Activated CD4-positive, alpha-beta memory T cell treated with anti-CD3 and anti-CD28 coated beads, Interleukin-2, amount 10 ng/mL, durations not matched to agents 7 days and 5 days (primary cell): ENCODE results near the gene TSHZ2. TPM values are rescaled to one million over a fixed set of nuclear protein-coding genes. Genes with fewer than 3 reads are reported as not detected.

Experiments
- CTCF ChIA-PET: fragments of 350-600 bp; sonication (Branson Sonifier 250); formaldehyde crosslinking; loops from one replicate; lab custom pipeline; 2021; ENCODE audit warnings: antibody characterized with exemption, inconsistent platforms; lab: Charles Lee
- POLR2A ChIA-PET: fragments of 350-600 bp; sonication (Branson Sonifier 250); formaldehyde crosslinking; loops from one replicate; lab custom pipeline; 2021; ENCODE audit warnings: antibody characterized with exemption; lab: Charles Lee
- DNase-seq: peaks from one replicate; pipeline ENCODE4 v3.0.0-alpha.2; 2020
- H3K27ac Mint-ChIP-seq: one replicate; pipeline ENCODE4 v1.8.0; 2021; ENCODE audit warnings: mild to moderate bottlenecking, mixed read lengths
- H3K27me3 Mint-ChIP-seq: one replicate; pipeline ENCODE4 v1.8.0; 2021; ENCODE audit warnings: mixed read lengths
- H3K36me3 Mint-ChIP-seq: one replicate; pipeline ENCODE4 v1.8.0; 2021; ENCODE audit warnings: low read depth, mixed read lengths
- H3K4me1 Mint-ChIP-seq: one replicate; pipeline ENCODE4 v1.8.0; 2021; ENCODE audit warnings: mixed read lengths
- H3K4me3 Mint-ChIP-seq: one replicate; pipeline ENCODE4 v1.8.0; 2021; ENCODE audit warnings: mild to moderate bottlenecking, mixed read lengths
- H3K9me3 Mint-ChIP-seq: one replicate; pipeline ENCODE4 v1.8.0; 2021; ENCODE audit warnings: mixed read lengths
- total RNA-seq, 2 experiments: library from RNA; stranded (reverse); gene quantifications; one replicate each; pipeline ENCODE4 v1.2.3, GENCODE V29; 2021

Gene TSHZ2
- total RNA-seq, 2 experiments from 2014 or later = 5.4 to 7.1 TPM

GRCh38 chr20:53220482-53221307, 248.5 kb downstream of the TSHZ2 start:
- Mint-ChIP-seq H3K36me3 (no peaks in the 10 kb centered on the region), H3K4me3 (no peak overlapping the region), H3K27ac (no peak overlapping the region), H3K9me3 (peaks cover 4% of the 10 kb centered on the region), H3K27me3 (peaks cover 2% of the 10 kb centered on the region), H3K4me1 (peaks cover 18% of the 10 kb centered on the region)
- DNase-seq = no peak
- ChIA-PET POLR2A (interaction anchor here (0.7 kb wide), 1 partner anchor 176 kb away, joined by 3 read pairs; no protein-coding TSS in a partner anchor), CTCF (interaction anchor here (1.4 to 3.2 kb wide), 3 partner anchors 12 to 911 kb away, joined by 3 to 11 read pairs (median 8); no protein-coding TSS in a partner anchor)

DNA sequence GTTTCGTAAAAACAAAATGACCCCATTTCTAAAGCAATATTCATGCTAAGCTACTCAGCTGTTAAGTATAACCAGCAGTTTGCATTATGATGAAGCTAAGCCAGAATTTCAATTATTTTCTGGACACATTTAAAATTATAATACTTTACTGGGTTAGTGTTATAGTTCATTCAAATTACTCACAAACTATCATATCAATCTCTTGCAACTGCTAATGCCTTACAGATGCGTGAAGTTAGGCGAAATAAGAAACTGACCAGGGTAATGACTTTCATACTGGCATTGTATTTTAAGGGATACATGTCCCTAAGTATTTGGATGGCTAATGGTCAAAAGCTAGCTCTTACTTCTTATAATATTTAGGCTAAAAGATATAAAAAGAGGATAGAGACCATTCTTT, 249.6 kb downstream of the TSHZ2 start:
- ChIA-PET CTCF (interaction anchor here (2.2 kb wide), 1 partner anchor 910 kb away, joined by 8 read pairs; no protein-coding TSS in a partner anchor), POLR2A (no interaction called here)
- Mint-ChIP-seq H3K4me3 (no peak overlapping the region), H3K27ac (no peak overlapping the region), H3K27me3 (peaks cover 2% of the 10 kb centered on the region), H3K4me1 (peaks cover 11% of the 10 kb centered on the region), H3K9me3 (peaks cover 4% of the 10 kb centered on the region), H3K36me3 (no peaks in the 10 kb centered on the region)
- no peak for DNase-seq

DNA sequence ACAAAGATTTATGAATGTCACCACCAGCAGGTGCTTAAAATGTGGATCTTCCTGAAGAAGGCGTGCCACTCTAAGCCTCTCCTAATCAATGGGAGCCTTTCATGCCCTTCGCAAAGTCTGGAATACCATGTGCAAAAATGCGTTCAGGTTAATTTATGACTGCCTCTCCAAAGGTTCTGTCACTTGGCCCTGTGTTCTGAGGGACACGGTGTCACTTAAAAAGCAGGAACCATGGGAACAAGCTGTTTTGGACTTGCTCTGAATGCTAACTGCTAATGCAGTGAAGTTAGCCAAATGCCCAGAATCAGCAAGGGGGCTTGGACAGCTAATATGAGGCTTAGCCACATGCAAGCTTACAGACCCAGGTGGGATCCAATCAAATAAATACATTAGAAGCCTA, 250.3 kb downstream of the TSHZ2 start:
- no peak overlapping the region for H3K4me3 Mint-ChIP-seq
- peaks cover 4% of the 10 kb centered on the region for H3K9me3 Mint-ChIP-seq
- peaks cover 2% of the 10 kb centered on the region for H3K27me3 Mint-ChIP-seq
- ChIA-PET POLR2A (interaction anchor here (0.6 kb wide), 1 partner anchor 66 kb away, joined by 3 read pairs; no protein-coding TSS in a partner anchor), CTCF (no interaction called here)
- peaks cover 6% of the 10 kb centered on the region for H3K4me1 Mint-ChIP-seq
- no peak for DNase-seq
- H3K27ac Mint-ChIP-seq = no peak overlapping the region
- no peaks in the 10 kb centered on the region for H3K36me3 Mint-ChIP-seq

DNA sequence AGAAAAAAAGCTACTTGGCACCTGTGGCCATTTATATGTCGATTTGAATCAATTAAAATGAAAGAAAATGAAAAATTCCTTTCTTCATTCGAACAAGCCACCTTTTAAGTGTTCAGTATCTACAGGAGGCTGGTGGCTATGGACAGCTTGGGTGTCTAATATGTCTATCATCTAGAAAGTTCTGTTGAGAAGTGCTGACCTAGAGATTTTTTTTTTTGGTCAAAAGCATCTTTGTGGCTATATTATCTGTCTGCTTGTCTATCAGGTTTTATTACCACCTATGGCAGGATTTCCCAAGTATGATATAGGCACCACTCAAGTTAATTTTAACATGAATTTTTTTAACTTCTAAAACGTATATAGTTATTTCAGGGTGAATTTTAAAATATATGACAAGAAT, 250.8 kb downstream of the TSHZ2 start:
- Mint-ChIP-seq H3K36me3 (no peaks in the 10 kb centered on the region), H3K27ac (no peak overlapping the region), H3K4me1 (peaks cover 6% of the 10 kb centered on the region), H3K9me3 (peaks cover 4% of the 10 kb centered on the region), H3K27me3 (peaks cover 2% of the 10 kb centered on the region), H3K4me3 (no peak overlapping the region)
- CTCF ChIA-PET = interaction anchor here (1.0 kb wide), 1 partner anchor 164 kb away, joined by 3 read pairs; no protein-coding TSS in a partner anchor
- no peak for DNase-seq
- POLR2A ChIA-PET = no interaction called here

GRCh38 chr20:53223626-53224172, 251.5 kb downstream of the TSHZ2 start:
- Mint-ChIP-seq H3K27ac (no peak overlapping the region), H3K36me3 (no peaks in the 10 kb centered on the region), H3K4me3 (no peak overlapping the region), H3K27me3 (peaks cover 2% of the 10 kb centered on the region), H3K4me1 (peaks cover 6% of the 10 kb centered on the region), H3K9me3 (peaks cover 4% of the 10 kb centered on the region)
- ChIA-PET CTCF (interaction anchor here (0.8 to 1.0 kb wide), 2 partner anchors 164 to 296 kb away, joined by 3 read pairs; no protein-coding TSS in a partner anchor), POLR2A (no interaction called here)
- no peak for DNase-seq

DNA sequence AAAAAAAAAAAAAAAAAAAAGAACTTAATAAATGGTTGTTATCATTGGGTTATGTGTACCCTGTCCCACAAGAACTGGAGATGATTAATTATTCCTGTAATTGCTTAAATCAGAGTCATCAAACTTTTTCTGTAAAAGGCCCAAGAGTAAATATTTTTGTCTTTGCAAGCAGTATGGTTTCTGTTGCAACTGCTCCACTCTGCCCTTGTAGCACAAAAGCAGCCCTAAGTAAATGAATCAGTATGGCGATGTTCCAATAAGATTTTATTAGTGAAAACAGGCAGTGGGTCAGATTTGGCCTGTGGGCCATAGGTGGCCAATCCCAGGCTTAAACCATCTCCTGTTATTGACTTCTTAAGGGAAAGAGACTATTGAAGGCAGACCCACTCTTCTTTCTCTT, 252.7 kb downstream of the TSHZ2 start:
- ChIA-PET CTCF (no interaction called here), POLR2A (no interaction called here)
- H3K4me1 Mint-ChIP-seq = peaks cover 6% of the 10 kb centered on the region
- no peak overlapping the region for H3K4me3 Mint-ChIP-seq
- H3K27me3 Mint-ChIP-seq = peaks cover 2% of the 10 kb centered on the region
- H3K9me3 Mint-ChIP-seq = peaks cover 4% of the 10 kb centered on the region
- no peak for DNase-seq
- no peaks in the 10 kb centered on the region for H3K36me3 Mint-ChIP-seq
- H3K27ac Mint-ChIP-seq = no peak overlapping the region

DNA sequence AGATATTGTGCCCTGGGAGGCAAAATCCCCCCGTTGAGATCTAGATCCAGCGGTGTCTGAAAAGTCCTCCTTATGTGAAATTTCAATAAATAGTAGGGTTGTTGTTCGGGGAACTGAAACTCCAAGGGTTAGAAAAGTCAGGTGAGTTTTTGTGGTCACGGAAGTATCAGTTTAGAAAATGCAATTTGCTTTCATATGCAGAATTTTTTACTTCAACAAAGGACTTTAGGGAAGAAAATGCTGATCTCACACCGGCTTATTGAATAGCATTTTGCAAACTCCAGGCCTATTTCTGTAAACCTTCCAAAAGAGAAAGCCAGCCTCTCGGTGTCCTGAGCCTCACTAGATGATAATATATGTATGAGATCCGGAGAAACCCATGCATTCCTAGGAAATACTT, 254.7 kb downstream of the TSHZ2 start:
- H3K27ac Mint-ChIP-seq = no peak overlapping the region
- DNase-seq = no peak
- POLR2A ChIA-PET = no interaction called here
- H3K4me1 Mint-ChIP-seq = peaks cover 2% of the 10 kb centered on the region
- CTCF ChIA-PET = no interaction called here
- H3K36me3 Mint-ChIP-seq = no peaks in the 10 kb centered on the region
- no peaks in the 10 kb centered on the region for H3K9me3 Mint-ChIP-seq
- peaks cover 2% of the 10 kb centered on the region for H3K27me3 Mint-ChIP-seq
- no peak overlapping the region for H3K4me3 Mint-ChIP-seq

DNA sequence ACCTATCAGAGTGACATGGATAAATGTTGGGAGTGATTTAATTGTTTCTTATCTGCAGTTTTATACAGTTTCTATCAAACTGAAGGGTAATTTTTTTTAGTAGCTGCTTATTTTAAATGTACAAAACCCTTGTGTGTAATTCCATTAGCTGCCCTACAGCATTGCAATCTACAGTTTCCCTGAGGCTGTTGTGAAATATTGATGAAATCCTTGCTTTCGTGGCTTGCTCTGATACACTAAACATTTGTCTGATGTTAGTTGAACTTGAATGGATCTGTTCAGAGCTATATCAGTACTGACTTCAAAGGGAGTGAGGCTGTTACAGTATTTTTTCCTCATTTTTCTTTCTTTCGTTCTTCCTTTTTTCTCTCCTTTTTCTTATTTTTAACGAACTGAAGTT, 255.4 kb downstream of the TSHZ2 start:
- no peaks in the 10 kb centered on the region for H3K27me3 Mint-ChIP-seq
- CTCF ChIA-PET = no interaction called here
- H3K36me3 Mint-ChIP-seq = no peaks in the 10 kb centered on the region
- DNase-seq = no peak
- peaks cover 2% of the 10 kb centered on the region for H3K4me1 Mint-ChIP-seq
- POLR2A ChIA-PET = no interaction called here
- H3K27ac Mint-ChIP-seq = no peak overlapping the region
- H3K9me3 Mint-ChIP-seq = no peaks in the 10 kb centered on the region
- no peak overlapping the region for H3K4me3 Mint-ChIP-seq

- H3K4me1 Mint-ChIP-seq = peaks cover 2% of the 10 kb centered on the region
- CTCF ChIA-PET = no interaction called here
- no peak overlapping the region for H3K4me3 Mint-ChIP-seq
- no peak for DNase-seq
- POLR2A ChIA-PET = no interaction called here
- no peaks in the 10 kb centered on the region for H3K27me3 Mint-ChIP-seq
- peaks cover 3% of the 10 kb centered on the region for H3K9me3 Mint-ChIP-seq
- no peak overlapping the region for H3K27ac Mint-ChIP-seq
- H3K36me3 Mint-ChIP-seq = no peaks in the 10 kb centered on the region
Measured at GRCh38 chr20:53231061-53231460, 258.9 kb downstream of the TSHZ2 start.

- Mint-ChIP-seq H3K4me1 (no peaks in the 10 kb centered on the region), H3K9me3 (peaks cover 9% of the 10 kb centered on the region), H3K4me3 (no peak overlapping the region), H3K27ac (no peak overlapping the region), H3K27me3 (no peaks in the 10 kb centered on the region), H3K36me3 (peaks cover 4% of the 10 kb centered on the region)
- ChIA-PET POLR2A (no interaction called here), CTCF (no interaction called here)
- no peak for DNase-seq
Measured at GRCh38 chr20:53237461-53237860, 265.3 kb downstream of the TSHZ2 start.

DNA sequence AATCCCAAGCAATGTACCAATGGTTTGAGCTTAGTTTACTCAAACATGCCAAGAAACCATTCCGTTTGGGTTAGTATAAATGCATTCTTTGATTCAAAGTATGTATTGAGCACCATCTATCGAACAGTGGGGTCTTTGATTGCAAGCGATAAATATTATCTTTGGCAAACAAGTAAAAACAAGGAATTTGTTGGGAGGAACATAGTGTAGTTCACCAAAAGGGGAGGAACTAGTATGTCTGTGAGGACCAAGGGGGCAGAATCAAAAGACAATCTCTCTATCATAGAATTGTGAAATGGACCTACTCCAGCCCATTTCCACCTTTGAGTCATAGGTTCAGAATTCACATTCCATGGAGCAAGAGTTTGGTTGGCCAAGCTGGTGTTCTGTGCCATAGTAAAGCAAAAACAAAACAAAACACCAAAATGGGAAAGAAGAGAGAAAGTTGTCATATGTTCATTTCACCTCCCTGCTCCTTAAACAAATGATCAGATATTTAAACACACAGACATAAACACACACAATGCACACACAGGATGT, 266.0 kb downstream of the TSHZ2 start:
- ChIA-PET POLR2A (no interaction called here), CTCF (no interaction called here)
- Mint-ChIP-seq H3K4me3 (no peak overlapping the region), H3K27ac (no peak overlapping the region), H3K9me3 (peaks cover 9% of the 10 kb centered on the region), H3K4me1 (no peaks in the 10 kb centered on the region), H3K27me3 (no peaks in the 10 kb centered on the region), H3K36me3 (peaks cover 4% of the 10 kb centered on the region)
- DNase-seq = no peak

DNA sequence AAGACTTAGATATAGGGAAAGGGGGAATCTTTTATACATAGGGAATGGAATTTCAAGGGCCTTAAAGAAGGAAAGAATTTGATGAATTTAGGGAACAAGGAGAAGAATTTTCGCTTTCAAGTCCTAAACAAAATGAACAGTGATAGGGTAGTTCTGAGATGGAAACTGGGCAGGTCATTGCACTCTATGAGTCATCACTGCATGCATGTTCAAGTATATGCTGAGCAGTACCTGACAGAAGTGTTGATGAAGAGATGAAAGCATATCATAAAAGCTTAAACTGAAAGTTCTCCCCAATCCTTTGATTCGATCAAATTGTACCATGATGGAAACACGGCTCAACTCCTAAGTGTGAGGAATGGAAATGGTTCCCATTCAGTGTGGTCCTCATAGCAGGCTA, 271.0 kb downstream of the TSHZ2 start:
- H3K27ac Mint-ChIP-seq = no peak overlapping the region
- ChIA-PET CTCF (no interaction called here), POLR2A (no interaction called here)
- no peak for DNase-seq
- H3K4me1 Mint-ChIP-seq = peaks cover 4% of the 10 kb centered on the region
- H3K4me3 Mint-ChIP-seq = no peak overlapping the region
- no peaks in the 10 kb centered on the region for H3K36me3 Mint-ChIP-seq
- no peaks in the 10 kb centered on the region for H3K27me3 Mint-ChIP-seq
- no peaks in the 10 kb centered on the region for H3K9me3 Mint-ChIP-seq

DNA sequence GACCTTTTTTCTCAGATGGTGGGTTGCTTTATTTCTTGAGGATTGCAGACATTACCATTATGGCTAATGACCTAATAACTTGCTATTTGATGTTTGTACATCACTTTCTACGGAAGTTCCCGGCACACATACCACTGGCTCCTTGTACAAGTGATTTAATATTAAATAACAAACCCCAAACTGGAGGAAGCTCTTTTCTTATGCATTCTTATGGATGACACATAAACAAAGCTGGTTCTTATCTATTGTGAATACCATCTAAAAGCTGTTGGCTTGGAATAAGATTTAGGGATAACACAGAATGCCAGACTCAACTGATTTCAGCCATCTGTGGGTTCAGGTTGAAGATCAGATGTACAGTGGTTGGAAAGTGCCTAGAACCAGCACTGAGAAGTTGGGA, 272.6 kb downstream of the TSHZ2 start:
- Mint-ChIP-seq H3K4me3 (no peak overlapping the region), H3K9me3 (no peaks in the 10 kb centered on the region), H3K4me1 (peaks cover 4% of the 10 kb centered on the region), H3K27ac (no peak overlapping the region), H3K27me3 (no peaks in the 10 kb centered on the region), H3K36me3 (no peaks in the 10 kb centered on the region)
- no peak for DNase-seq
- ChIA-PET POLR2A (no interaction called here), CTCF (interaction anchor here (0.6 kb wide), 1 partner anchor 330 kb away, joined by 3 read pairs; no protein-coding TSS in a partner anchor)
